H7 (cell line): Measurements from ENCODE around the gene SYVN1. TPM values are rescaled to one million over a fixed set of nuclear protein-coding genes. Genes with fewer than 3 reads are reported as not detected.

ENCODE experiments used
- DNase-seq: peaks from one replicate; pipeline ENCODE4 v3.0.0; 2012
- H3K27me3 ChIP-seq: 2 replicates; pipeline ENCODE4 v1.6.0; 2011; ENCODE audit warnings: mild to moderate bottlenecking, low read length; ENCODE audit not compliant: control insufficient read depth, insufficient read depth
- H3K36me3 ChIP-seq: replicated peaks from 2 replicates; pipeline ENCODE4 v1.5.1; 2011; ENCODE audit warnings: low read length; ENCODE audit not compliant: control insufficient read depth, insufficient read depth
- H3K4me3 ChIP-seq: 2 replicates; pipeline ENCODE4 v1.5.1; 2011; ENCODE audit warnings: low read depth, mild to moderate bottlenecking, control low read depth, low read length, moderate library complexity; ENCODE audit not compliant: insufficient read depth
- total RNA-seq: library from RNA; depleted of rRNA; stranded (reverse); fragments of >200 nt; shearing (Covaris generic); gene quantifications from 2 replicates; pipeline ENCODE4 v1.2.3, GENCODE V29; 2014

The SYVN1 gene
- total RNA-seq, 1 experiment from 2014 or later, result 11.5 TPM

- Histone ChIP-seq H3K27me3 (no peaks in the 10 kb centered on the region), H3K36me3 (peaks cover 3% of the 10 kb centered on the region; the same call in 1 of the 2 replicates), H3K4me3 (no peak overlapping the region)
- DNase-seq, result no peak
Observed at GRCh38 chr11:65103476-65103875, 30.8 kb downstream of the SYVN1 start.

- Histone ChIP-seq H3K36me3 (peaks cover 3% of the 10 kb centered on the region), H3K27me3 (no peaks in the 10 kb centered on the region), H3K4me3 (no peak overlapping the region)
- DNase-seq, result no peak
Observed at GRCh38 chr11:65102142-65103095, 31.9 kb downstream of the SYVN1 start.

GRCh38 chr11:65100674-65101350, 33.5 kb downstream of the SYVN1 start:
- H3K4me3 ChIP-seq, result no peak overlapping the region
- no peaks in the 10 kb centered on the region for H3K27me3 ChIP-seq
- no peak for DNase-seq
- H3K36me3 ChIP-seq, result peaks cover 3% of the 10 kb centered on the region

- Histone ChIP-seq H3K36me3 (no peaks in the 10 kb centered on the region; the same call in none of the 2 replicates), H3K4me3 (peak overlapping the region; percentile 65; the same call in 1 of the 2 replicates), H3K27me3 (no peaks in the 10 kb centered on the region)
- no peak for DNase-seq
Observed at GRCh38 chr11:65096926-65097325, 37.4 kb downstream of the SYVN1 start.

GRCh38 chr11:65095974-65096806, 38.1 kb downstream of the SYVN1 start, which contains the start of gene VPS51:
VPS51 (plus strand) TSS chr11:65096214; CDS start chr11:65096251, 37 bp downstream.
- Histone ChIP-seq H3K4me3 (peak within 1 kb of the TSS; percentile 65), H3K27me3 (no peaks in the 10 kb centered on the region), H3K36me3 (no peaks in the 10 kb centered on the region; the same call in none of the 2 replicates)
- peak; percentile 97 for DNase-seq

DNA sequence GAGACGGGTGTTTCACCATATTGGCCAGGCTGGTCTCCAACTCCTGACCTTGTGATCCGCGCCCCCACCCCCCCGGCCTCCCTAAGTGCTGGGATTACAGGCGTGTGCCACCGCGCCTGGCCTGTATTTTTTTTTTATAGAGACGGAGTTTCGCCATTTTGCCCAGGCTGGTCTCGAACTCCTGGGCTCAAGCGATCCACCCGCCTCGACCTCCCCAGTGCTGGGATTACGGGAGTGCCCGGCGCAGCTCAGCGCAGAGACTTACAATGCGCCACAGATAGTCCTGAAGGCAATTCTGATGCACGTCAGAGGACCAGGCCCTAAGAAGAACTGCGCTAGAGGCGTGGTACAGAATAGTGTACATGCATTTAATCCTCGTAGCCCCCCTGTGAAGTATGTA, 38.9 kb downstream of the SYVN1 start:
- Histone ChIP-seq H3K36me3 (no peaks in the 10 kb centered on the region; the same call in none of the 2 replicates), H3K27me3 (no peaks in the 10 kb centered on the region), H3K4me3 (no peak overlapping the region; the same call in 1 of the 2 replicates)
- no peak for DNase-seq

GRCh38 chr11:65090628-65091027, 43.7 kb downstream of the SYVN1 start:
- Histone ChIP-seq H3K27me3 (no peaks in the 10 kb centered on the region), H3K4me3 (no peak overlapping the region), H3K36me3 (peaks cover under 1% of the 10 kb centered on the region; the same call in 1 of the 2 replicates)
- DNase-seq, result no peak

DNA sequence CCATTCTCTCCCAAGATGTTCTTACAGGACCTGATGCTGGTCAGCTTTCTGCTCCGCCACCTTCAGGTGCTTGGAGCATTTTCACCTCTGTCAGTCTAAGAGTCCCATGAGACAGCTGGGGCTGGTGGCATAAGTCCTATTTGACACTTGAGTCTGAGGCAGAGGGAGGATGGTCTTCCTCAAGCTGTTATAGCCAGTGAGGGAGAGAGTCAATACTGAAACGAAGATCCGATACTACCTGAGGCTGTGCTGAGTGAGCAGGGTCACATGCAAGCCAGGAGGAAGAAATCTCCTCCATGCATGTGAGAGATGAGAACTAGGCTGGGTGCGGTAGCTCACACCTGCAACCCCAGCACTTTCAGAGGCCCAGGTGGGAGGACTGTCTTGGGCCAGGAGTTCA, 44.7 kb downstream of the SYVN1 start:
- H3K27me3 ChIP-seq, result no peaks in the 10 kb centered on the region
- H3K36me3 ChIP-seq, result peaks cover 1% of the 10 kb centered on the region; the same call in 1 of the 2 replicates
- no peak overlapping the region for H3K4me3 ChIP-seq
- DNase-seq, result no peak

DNA sequence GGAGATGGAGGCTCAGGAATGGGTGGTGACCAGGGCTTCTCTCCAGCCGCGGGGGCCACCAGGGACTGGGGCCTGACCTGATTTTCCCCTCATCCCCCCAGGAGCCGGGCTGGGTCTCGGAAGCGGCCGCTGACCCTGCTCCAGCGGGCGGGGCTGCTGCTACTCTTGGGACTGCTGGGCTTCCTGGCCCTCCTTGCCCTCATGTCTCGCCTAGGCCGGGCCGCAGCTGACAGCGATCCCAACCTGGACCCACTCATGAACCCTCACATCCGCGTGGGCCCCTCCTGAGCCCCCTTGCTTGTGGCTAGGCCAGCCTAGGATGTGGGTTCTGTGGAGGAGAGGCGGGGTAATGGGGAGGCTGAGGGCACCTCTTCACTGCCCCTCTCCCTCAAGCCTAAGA, 46.5 kb downstream of the SYVN1 start:
- Histone ChIP-seq H3K27me3 (no peaks in the 10 kb centered on the region), H3K4me3 (no peak overlapping the region), H3K36me3 (peaks cover 1% of the 10 kb centered on the region; the same call in 1 of the 2 replicates)
- DNase-seq, result no peak

DNA sequence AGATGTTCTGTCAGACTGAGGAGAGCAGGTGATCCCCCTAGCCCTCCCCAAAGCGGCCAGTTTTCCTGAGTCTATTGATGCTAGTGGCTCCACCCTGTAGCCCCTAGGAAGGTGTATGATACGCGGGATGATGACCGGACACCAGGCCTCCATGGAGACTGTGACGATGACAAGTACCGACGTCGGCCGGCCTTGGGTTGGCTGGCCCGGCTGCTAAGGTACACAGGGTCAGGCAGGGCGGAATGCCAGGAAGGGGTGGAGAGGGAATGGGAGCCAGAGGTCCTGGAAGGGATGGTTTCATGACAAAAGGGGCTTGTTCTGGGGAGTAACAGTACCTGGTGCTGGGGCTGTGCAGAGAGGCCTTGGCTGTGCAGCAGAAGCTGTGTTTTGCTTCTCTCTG, 47.1 kb downstream of the SYVN1 start:
- Histone ChIP-seq H3K36me3 (peaks cover 1% of the 10 kb centered on the region), H3K4me3 (no peak overlapping the region), H3K27me3 (no peaks in the 10 kb centered on the region)
- no peak for DNase-seq

DNA sequence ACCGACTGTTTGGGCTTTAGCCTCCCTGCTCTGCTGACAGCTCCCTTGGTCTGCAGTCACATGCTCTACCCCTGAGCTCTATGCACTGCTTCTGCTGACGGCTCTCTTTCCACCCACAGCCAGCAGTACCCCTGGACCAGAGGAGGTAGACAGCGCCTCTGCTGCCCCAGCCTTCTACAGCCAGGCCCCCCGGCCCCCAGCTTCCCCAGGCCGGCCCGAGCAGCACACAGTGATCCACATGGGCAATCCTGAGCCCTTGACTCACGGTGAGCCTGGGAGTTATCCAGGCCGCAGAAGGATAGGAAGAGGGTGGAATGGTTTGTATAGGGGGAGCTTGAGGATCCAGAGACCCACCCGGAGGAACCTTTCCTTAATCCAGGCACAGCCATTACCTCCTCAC, 47.5 kb downstream of the SYVN1 start:
- no peak for DNase-seq
- H3K27me3 ChIP-seq, result no peaks in the 10 kb centered on the region
- peaks cover 5% of the 10 kb centered on the region for H3K36me3 ChIP-seq
- no peak overlapping the region for H3K4me3 ChIP-seq

DNA sequence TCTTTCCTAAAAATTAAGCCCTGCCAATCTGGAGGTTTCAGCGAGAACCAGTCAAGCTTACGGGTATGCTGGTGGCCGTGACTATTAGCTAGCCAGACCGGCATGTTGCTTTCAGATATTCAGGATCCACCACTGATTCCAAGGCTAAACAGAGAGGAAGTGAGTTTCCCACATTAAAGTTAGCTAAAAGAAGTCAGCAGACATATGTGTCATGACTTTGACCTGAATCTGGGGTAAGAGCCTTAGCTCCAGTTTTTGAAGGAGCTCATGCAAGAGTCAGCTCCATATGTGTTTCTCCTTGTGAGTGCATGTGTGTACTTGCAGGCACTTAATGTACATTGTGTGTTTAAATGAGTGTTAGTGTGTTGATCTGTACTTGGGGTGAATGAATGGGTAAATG, 48.9 kb downstream of the SYVN1 start:
- H3K4me3 ChIP-seq, result no peak overlapping the region
- H3K36me3 ChIP-seq, result peaks cover 12% of the 10 kb centered on the region
- H3K27me3 ChIP-seq, result no peaks in the 10 kb centered on the region
- DNase-seq, result no peak

DNA sequence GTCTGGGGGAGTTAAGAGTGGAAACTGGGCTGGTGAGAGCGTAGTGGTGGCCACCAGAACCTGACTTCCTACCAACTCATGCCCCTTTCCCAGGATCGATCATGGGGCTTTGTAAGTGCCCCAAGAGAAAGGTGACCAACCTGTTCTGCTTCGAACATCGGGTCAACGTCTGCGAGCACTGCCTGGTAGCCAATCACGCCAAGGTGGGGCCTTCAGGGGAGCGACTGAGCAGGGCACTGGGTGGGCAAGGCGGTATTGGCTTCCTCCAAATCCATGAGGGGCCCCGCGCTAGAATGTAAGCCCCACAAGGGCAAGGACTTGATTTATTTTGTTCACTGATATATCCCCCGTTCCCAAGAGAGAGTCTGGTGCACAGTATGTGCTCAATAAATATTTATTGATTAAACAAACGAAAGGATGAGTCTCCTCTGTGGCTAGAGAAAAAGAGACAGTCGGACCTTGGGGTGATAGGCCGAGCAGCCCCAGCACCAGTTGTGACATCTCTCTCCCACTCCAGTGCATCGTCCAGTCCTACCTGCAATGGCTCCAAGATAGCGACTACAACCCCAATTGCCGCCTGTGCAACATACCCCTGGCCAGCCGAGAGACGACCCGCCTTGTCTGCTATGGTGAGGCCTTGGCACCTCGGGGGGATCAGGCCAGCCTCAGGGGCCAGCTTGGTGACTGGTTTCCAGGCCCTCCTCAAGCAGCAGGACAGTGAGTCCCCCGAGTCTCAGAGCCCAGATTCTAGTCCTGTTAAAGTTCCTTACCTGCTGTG, 49.5 kb downstream of the SYVN1 start:
- H3K36me3 ChIP-seq, result peaks cover 17% of the 10 kb centered on the region
- no peak for DNase-seq
- no peaks in the 10 kb centered on the region for H3K27me3 ChIP-seq
- peak overlapping the region; percentile 88 for H3K4me3 ChIP-seq
